Neural cell (in vitro differentiated cells): Measurements from ENCODE around the gene KREMEN2. TPM values are rescaled to one million over a fixed set of nuclear protein-coding genes. Genes with fewer than 3 reads are reported as not detected.

Experiments
- H2AFZ ChIP-seq: fragments of 200-600, 300-800 bp; sonication (generic), shearing (Covaris generic); 2 replicates; pipeline ENCODE4 v1.6.0; 2014; ENCODE audit warnings: low read depth, mild to moderate bottlenecking, antibody characterized with exemption, low read length, moderate library complexity
- H3F3A ChIP-seq: fragments of 200-600 bp; shearing (Covaris generic); 2 replicates; pipeline ENCODE4 v1.6.1; 2016; ENCODE audit warnings: mild to moderate bottlenecking, moderate library complexity, mixed read lengths, antibody characterized with exemption, low read length; ENCODE audit not compliant: insufficient read depth, poor library complexity, severe bottlenecking
- H3K27ac ChIP-seq: fragments of 200-600, 300-800 bp; sonication (generic), shearing (Covaris generic); 2 replicates; pipeline ENCODE4 v1.5.1; 2014; ENCODE audit warnings: mild to moderate bottlenecking, low read length, moderate library complexity
- H3K27me3 ChIP-seq: fragments of 300-800, 200-600 bp; sonication (generic), shearing (Covaris generic); 2 replicates; pipeline ENCODE4 v1.6.0; 2014; ENCODE audit warnings: mild to moderate bottlenecking, low read depth, low read length, moderate library complexity; ENCODE audit not compliant: insufficient read depth
- H3K36me3 ChIP-seq: fragments of 300-800, 200-600 bp; sonication (generic), shearing (Covaris generic); 2 replicates; pipeline ENCODE4 v1.5.1; 2014; ENCODE audit warnings: mild to moderate bottlenecking, antibody characterized with exemption, low read length, moderate library complexity; ENCODE audit not compliant: insufficient read depth
- H3K4me2 ChIP-seq: fragments of 300-800, 200-600 bp; sonication (generic), shearing (Covaris generic); 2 replicates; pipeline ENCODE4 v1.6.0; 2014; ENCODE audit warnings: mild to moderate bottlenecking, low read length
- H3K4me3 ChIP-seq: fragments of 300-800, 200-600 bp; sonication (generic), shearing (Covaris generic); 2 replicates; pipeline ENCODE4 v1.5.1; 2014; ENCODE audit warnings: mild to moderate bottlenecking, low read length, moderate library complexity
- H3K79me2 ChIP-seq: fragments of 200-600 bp; shearing (Covaris generic); replicated peaks from 2 replicates; pipeline ENCODE4 v1.6.0; 2014; ENCODE audit warnings: mild to moderate bottlenecking, low read length, moderate library complexity; ENCODE audit not compliant: insufficient read depth
- H3K9ac ChIP-seq: fragments of 300-800, 200-600 bp; sonication (generic), shearing (Covaris generic); 2 replicates; pipeline ENCODE4 v1.6.1; 2016; ENCODE audit warnings: mild to moderate bottlenecking, low read length, mixed read lengths
- H3K9me2 ChIP-seq: fragments of 200-600 bp; shearing (Covaris generic); 2 replicates; pipeline ENCODE4 v1.6.1; 2016; ENCODE audit warnings: mild to moderate bottlenecking, low read length, mixed read lengths; ENCODE audit not compliant: insufficient read depth
- H3K9me3 ChIP-seq: fragments of 200-600, 300-800 bp; sonication (generic), shearing (Covaris generic); 2 replicates; pipeline ENCODE4 v1.6.1; 2016; ENCODE audit warnings: mild to moderate bottlenecking, mixed run types, low read length, moderate library complexity, mixed read lengths
- H4K20me1 ChIP-seq: fragments of 200-600 bp; shearing (Covaris generic); 2 replicates; pipeline ENCODE4 v1.6.1; 2016; ENCODE audit warnings: mild to moderate bottlenecking, mixed run types; ENCODE audit not compliant: insufficient read depth
- CTCF ChIP-seq: fragments of 450-650 bp; IDR thresholded peaks from 2 replicates; pipeline ENCODE4 v1.5.1; 2014; ENCODE audit warnings: antibody characterized with exemption, mild to moderate bottlenecking, moderate library complexity; ENCODE audit not compliant: poor library complexity, severe bottlenecking
- EP300 ChIP-seq: fragments of 450-650 bp; conservative IDR thresholded peaks from 2 replicates; pipeline ENCODE4 v1.6.1; 2014; ENCODE audit warnings: antibody characterized with exemption, mild to moderate bottlenecking, moderate library complexity; ENCODE audit not compliant: poor library complexity, severe bottlenecking
- EZH2 ChIP-seq: fragments of 200-600, 300-800 bp; shearing (Covaris generic), sonication (generic); IDR thresholded peaks from 2 replicates; pipeline ENCODE4 v1.6.1; 2014; ENCODE audit warnings: antibody characterized with exemption, low read length, borderline replicate concordance, mild to moderate bottlenecking; ENCODE audit not compliant: insufficient read depth, poor library complexity, severe bottlenecking
- MXI1 ChIP-seq: fragments of 450-650 bp; conservative IDR thresholded peaks from 2 replicates; pipeline ENCODE4 v1.6.1; 2014; ENCODE audit warnings: antibody characterized with exemption, mild to moderate bottlenecking; ENCODE audit not compliant: poor library complexity, severe bottlenecking
- POLR2AphosphoS5 ChIP-seq: IDR thresholded peaks from 2 replicates; pipeline ENCODE4 v1.6.1; 2012
- RAD21 ChIP-seq: fragments of 450-650 bp; conservative IDR thresholded peaks from 2 replicates; pipeline ENCODE4 v1.6.1; 2014; ENCODE audit warnings: antibody characterized with exemption, mild to moderate bottlenecking, moderate library complexity
- REST ChIP-seq: IDR thresholded peaks from 2 replicates; pipeline ENCODE4 v1.6.1; 2012; ENCODE audit warnings: borderline replicate concordance
- SMC3 ChIP-seq: fragments of 450-650 bp; conservative IDR thresholded peaks from 2 replicates; pipeline ENCODE4 v1.6.1; 2014; ENCODE audit warnings: antibody characterized with exemption, mild to moderate bottlenecking, moderate library complexity; ENCODE audit not compliant: poor library complexity
- TAF1 ChIP-seq: IDR thresholded peaks from 2 replicates; pipeline ENCODE4 v1.6.1; 2012; ENCODE audit warnings: low read depth
- polyA plus RNA-seq: library from polyadenylated mRNA; depleted of rRNA; stranded (reverse); fragments of >200 nt; gene quantifications from 2 replicates; pipeline ENCODE4 v1.2.3, GENCODE V29; 2014

The KREMEN2 gene
- polyA plus RNA-seq, 1 donor from 2014 or later = 0.71 TPM

- TF ChIP-seq POLR2AphosphoS5 (no peak), SMC3 (no peak), REST (no peak), MXI1 (no peak), TAF1 (no peak), RAD21 (no peak), EP300 (no peak), CTCF (no peak), EZH2 (no peak)
- Histone ChIP-seq H3K79me2 (no peaks in the 10 kb centered on the region), H4K20me1 (no peaks in the 10 kb centered on the region), H3F3A (no peaks in the 10 kb centered on the region), H3K9ac (no peak overlapping the region), H3K9me3 (no peaks in the 10 kb centered on the region), H3K27me3 (no peaks in the 10 kb centered on the region), H3K9me2 (no peaks in the 10 kb centered on the region), H3K27ac (no peak overlapping the region), H2AFZ (no peak overlapping the region), H3K36me3 (no peaks in the 10 kb centered on the region), H3K4me2 (no peak overlapping the region), H3K4me3 (no peak overlapping the region)
Observed at GRCh38 chr16:2936436-2937011, 27.6 kb upstream of the KREMEN2 start.

- no peak overlapping the region for H3K27ac ChIP-seq
- no peaks in the 10 kb centered on the region for H3K79me2 ChIP-seq
- H3K4me3 ChIP-seq = no peak overlapping the region
- H3F3A ChIP-seq = no peaks in the 10 kb centered on the region
- H3K4me2 ChIP-seq = no peak overlapping the region
- H2AFZ ChIP-seq = no peak overlapping the region
- H3K9me2 ChIP-seq = no peaks in the 10 kb centered on the region
- H3K9ac ChIP-seq = no peak overlapping the region
- H4K20me1 ChIP-seq = no peaks in the 10 kb centered on the region
- TF ChIP-seq TAF1 (no peak), REST (no peak), CTCF (no peak), SMC3 (no peak), POLR2AphosphoS5 (no peak), RAD21 (no peak), EP300 (no peak), EZH2 (no peak), MXI1 (no peak)
- no peaks in the 10 kb centered on the region for H3K9me3 ChIP-seq
- H3K27me3 ChIP-seq = no peaks in the 10 kb centered on the region
- H3K36me3 ChIP-seq = no peaks in the 10 kb centered on the region
Observed at GRCh38 chr16:2937170-2937569, 26.9 kb upstream of the KREMEN2 start.
